ENCODE data around the gene NPR1. TPM values are rescaled to one million over a fixed set of nuclear protein-coding genes. Genes with fewer than 3 reads are reported as not detected.

Gene NPR1
- total and polyA plus RNA-seq, 2 donors (not counting 3 experiments of a cell fraction or from before 2014, with no cell fraction given), result 9.8 to 13.3 TPM

- dilution Hi-C loops (cut with MboI; ENCODE audit: extremely low pct_ligation_motif_present, low sequenced_read_pairs) (no loop called here), intact Hi-C loops (cut with micrococcal nuclease) (loop anchor here (1.0 to 5.0 kb wide), 2 partner anchors 39 to 100 kb away; partner anchors contain the start of gene ILF2)
- peaks cover 38% of the 10 kb centered on the region for H3K79me2 ChIP-seq (ENCODE audit: control insufficient read depth, insufficient read depth, low read length)
- no TSS peak for BruUV-seq (replicated peaks)
- H3K9me1 ChIP-seq (replicated peaks; ENCODE audit: control insufficient read depth, extremely low read depth, insufficient read depth, low read length), result no peaks in the 10 kb centered on the region
- ChIA-PET CTCF (interaction anchor here (0.9 to 2.5 kb wide), 11 partner anchors 13 to 123 kb away, joined by 3 to 29 read pairs (median 5); partner anchors contain the start of gene ILF2), POLR2A (interaction anchor here (0.5 to 2.0 kb wide), 19 partner anchors 8 to 98 kb away, joined by 3 to 28 read pairs (median 5); partner anchors contain the start of genes S100A14, S100A16, S100A6 and SNAPIN)
- peaks cover 8 to 12% of the 10 kb centered on the region in 2 experiments for H3K36me3 ChIP-seq (ENCODE audit: control insufficient read depth in 2 of 2, extremely low read depth in 1 of 2, insufficient read depth in 2 of 2, low read length in 2 of 2)
- H3K27me3 ChIP-seq (ENCODE audit: control insufficient read depth in 2 of 2, insufficient read depth in 2 of 2, low read length in 2 of 2), result no peaks in the 10 kb centered on the region
- no peaks in the 10 kb centered on the region for H3K9me3 ChIP-seq (replicated peaks; ENCODE audit: control insufficient read depth, insufficient read depth, low read length)
- peak overlapping the region; percentile 100 for H3K9ac ChIP-seq (replicated peaks; ENCODE audit: extremely low read depth, insufficient read depth, low read length)
- peak overlapping the region; percentile 78 for H3K4me2 ChIP-seq (ENCODE audit: insufficient read depth, low read length)
- H2AFZ ChIP-seq (ENCODE audit: low read depth, low read length), result peak overlapping the region; percentile 64
- TF ChIP-seq, protein P1, sequence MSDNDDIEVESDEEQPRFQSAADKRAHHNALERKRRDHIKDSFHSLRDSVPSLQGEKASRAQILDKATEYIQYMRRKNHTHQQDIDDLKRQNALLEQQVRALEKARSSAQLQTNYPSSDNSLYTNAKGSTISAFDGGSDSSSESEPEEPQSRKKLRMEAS (IDR thresholded peaks at IDR 0.05; ENCODE audit: insufficient read depth, insufficient read length), result no peak
- TF ChIP-seq JUN (IDR thresholded peaks at IDR 0.05; ENCODE audit: borderline replicate concordance, insufficient read depth, insufficient read length, low read depth), result no peak
- TF ChIP-seq, protein P2, sequence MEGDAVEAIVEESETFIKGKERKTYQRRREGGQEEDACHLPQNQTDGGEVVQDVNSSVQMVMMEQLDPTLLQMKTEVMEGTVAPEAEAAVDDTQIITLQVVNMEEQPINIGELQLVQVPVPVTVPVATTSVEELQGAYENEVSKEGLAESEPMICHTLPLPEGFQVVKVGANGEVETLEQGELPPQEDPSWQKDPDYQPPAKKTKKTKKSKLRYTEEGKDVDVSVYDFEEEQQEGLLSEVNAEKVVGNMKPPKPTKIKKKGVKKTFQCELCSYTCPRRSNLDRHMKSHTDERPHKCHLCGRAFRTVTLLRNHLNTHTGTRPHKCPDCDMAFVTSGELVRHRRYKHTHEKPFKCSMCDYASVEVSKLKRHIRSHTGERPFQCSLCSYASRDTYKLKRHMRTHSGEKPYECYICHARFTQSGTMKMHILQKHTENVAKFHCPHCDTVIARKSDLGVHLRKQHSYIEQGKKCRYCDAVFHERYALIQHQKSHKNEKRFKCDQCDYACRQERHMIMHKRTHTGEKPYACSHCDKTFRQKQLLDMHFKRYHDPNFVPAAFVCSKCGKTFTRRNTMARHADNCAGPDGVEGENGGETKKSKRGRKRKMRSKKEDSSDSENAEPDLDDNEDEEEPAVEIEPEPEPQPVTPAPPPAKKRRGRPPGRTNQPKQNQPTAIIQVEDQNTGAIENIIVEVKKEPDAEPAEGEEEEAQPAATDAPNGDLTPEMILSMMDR (IDR thresholded peaks at IDR 0.05; ENCODE audit: extremely low read depth in 1 of 2, insufficient read depth in 1 of 2, low read depth in 1 of 2, low read length in 2 of 2), result no peak
- no peak for TF ChIP-seq MYC (IDR thresholded peaks at IDR 0.05; ENCODE audit: low read depth, low read length)
- peak overlapping the region; percentile 94 for H3K27ac ChIP-seq (ENCODE audit: insufficient read depth, low read depth, low read length)
- H4K20me1 ChIP-seq (replicated peaks; ENCODE audit: control insufficient read depth, extremely low read depth, insufficient read depth, low read length), result no peaks in the 10 kb centered on the region
- H3K4me1 ChIP-seq (ENCODE audit: control insufficient read depth, extremely low read depth, insufficient read depth, low read length), result peaks cover 11% of the 10 kb centered on the region
- DNase-seq (ENCODE audit: low read depth, low spot score) (no peak), FAIRE-seq (no peak)
- peak overlapping the region in 2 of 3 experiments; percentile 34 to 35 for H3K4me3 ChIP-seq (replicated peaks in 1 of 3; ENCODE audit: insufficient read depth in 1 of 3, low read depth in 1 of 3, low read length in 3 of 3)
These were observed 45.2 kb upstream of the NPR1 start for GRCh38 chr1:153633161-153633753.
